NK-92 treated with Interleukin-12 subunit alpha and Interleukin-12 subunit beta, amount 100 ng/mL, for 24 hours (cell line): ENCODE results near the gene PRR5.
"Not testable (repeated sequence)": the region's sequence is repeated elsewhere in the genome, so short reads cannot be mapped to it uniquely, and the experiment has no call there.

ENCODE experiments used
- DNase-seq: peaks from one replicate; lab custom pipeline; 2025; lab: John Stamatoyannopoulos, UW

The PRR5 gene

GRCh38 chr22:44701824-44702478, at the start of gene PRR5:
TSS of gene PRR5 (plus strand) at chr22:44702204. CDS start at chr22:44702475, 271 bp downstream.
- no peak for DNase-seq

- not testable (repeated sequence) for DNase-seq
Observed at GRCh38 chr22:44652866-44653265, 49.1 kb upstream of the PRR5 start.

- no peak for DNase-seq
Observed at GRCh38 chr22:44658311-44658953, 43.6 kb upstream of the PRR5 start.

GRCh38 chr22:44659140-44659539, 42.9 kb upstream of the PRR5 start:
- no peak for DNase-seq

GRCh38 chr22:44660051-44660830, 41.8 kb upstream of the PRR5 start:
- DNase-seq: no peak

GRCh38 chr22:44661070-44661469, 40.9 kb upstream of the PRR5 start:
- no peak for DNase-seq

- DNase-seq: no peak
Observed at GRCh38 chr22:44661659-44662569, 40.1 kb upstream of the PRR5 start.

GRCh38 chr22:44663256-44663999, 38.6 kb upstream of the PRR5 start:
- DNase-seq: no peak

- DNase-seq: peak; percentile 40
Observed at GRCh38 chr22:44664149-44664548, 37.9 kb upstream of the PRR5 start.

- no peak for DNase-seq
Observed at GRCh38 chr22:44665115-44665514, 36.9 kb upstream of the PRR5 start.

- DNase-seq: no peak
Observed at GRCh38 chr22:44666207-44666585, 35.8 kb upstream of the PRR5 start.

GRCh38 chr22:44667276-44667675, 34.7 kb upstream of the PRR5 start:
- no peak for DNase-seq

GRCh38 chr22:44667829-44668189, 34.2 kb upstream of the PRR5 start:
- no peak for DNase-seq

GRCh38 chr22:44668190-44668885, 33.7 kb upstream of the PRR5 start:
- no peak for DNase-seq

GRCh38 chr22:44668886-44669521, 33.0 kb upstream of the PRR5 start:
- DNase-seq: no peak

- no peak for DNase-seq
Observed at GRCh38 chr22:44669561-44669976, 32.4 kb upstream of the PRR5 start.

- no peak for DNase-seq
Observed at GRCh38 chr22:44670220-44670988, 31.6 kb upstream of the PRR5 start.

GRCh38 chr22:44671742-44672141, 30.3 kb upstream of the PRR5 start:
- DNase-seq: no peak

- DNase-seq: no peak
Observed at GRCh38 chr22:44672632-44673031, 29.4 kb upstream of the PRR5 start.
